Activated CD4-positive, alpha-beta T cell treated with anti-CD3 and anti-CD28 coated beads, Interleukin-2, amount 50 U/mL, for 16 hours (primary cell): ENCODE results near the gene ITGAX.
A peak's percentile ranks its signal among the peaks of the same experiment; 100 is the strongest.

Source experiments
- DNase-seq: peaks from one replicate; pipeline ENCODE4 v3.0.0-alpha.2; 2020

ITGAX gene

DNA sequence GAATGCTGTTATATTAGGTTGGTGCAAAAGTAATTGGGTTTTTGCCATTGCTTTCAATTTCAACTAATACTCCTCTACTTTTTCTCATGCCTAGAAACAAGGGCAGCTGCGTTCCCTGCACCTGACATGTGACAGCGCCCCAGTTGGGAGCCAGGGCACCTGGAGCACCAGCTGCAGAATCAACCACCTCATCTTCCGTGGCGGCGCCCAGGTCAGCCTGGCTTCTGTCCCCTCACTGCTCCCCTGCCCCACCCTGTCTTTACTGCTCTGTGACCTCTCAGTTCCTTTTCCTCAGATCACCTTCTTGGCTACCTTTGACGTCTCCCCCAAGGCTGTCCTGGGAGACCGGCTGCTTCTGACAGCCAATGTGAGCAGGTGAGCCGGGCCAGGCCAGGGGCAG, 21.7 kb downstream of the ITGAX start:
- no peak for DNase-seq

DNA sequence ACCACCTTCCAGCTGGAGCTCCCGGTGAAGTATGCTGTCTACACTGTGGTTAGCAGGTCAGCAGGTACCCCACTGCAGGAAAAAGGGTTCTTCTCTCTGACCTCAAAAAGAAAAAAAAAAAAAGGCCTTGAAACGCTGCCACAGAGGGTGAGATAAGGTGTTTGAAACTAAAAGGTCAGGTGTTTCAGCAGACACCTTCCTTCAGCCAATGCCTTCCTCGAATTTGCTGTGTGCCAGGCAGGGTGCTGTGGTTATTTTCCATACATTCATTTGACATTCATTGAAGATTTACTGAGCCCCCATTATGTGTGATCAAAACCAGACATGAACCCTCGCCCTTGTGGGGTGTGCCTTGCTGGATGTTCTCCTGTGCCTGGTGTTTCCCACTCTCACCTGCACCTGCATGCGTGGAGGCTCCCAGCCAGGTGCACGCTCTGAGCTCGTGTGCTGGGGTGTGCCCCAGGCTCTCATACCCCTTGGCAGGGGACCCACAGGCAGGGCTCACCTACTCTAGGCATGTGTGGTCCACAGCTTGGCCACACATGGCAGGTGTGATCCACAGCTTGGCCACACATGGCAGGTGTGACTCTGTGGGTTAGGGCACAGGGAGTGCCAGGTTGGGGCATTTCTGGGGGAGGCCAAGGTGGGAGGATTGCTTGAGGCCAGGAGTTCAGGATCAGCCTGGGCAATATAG, 22.4 kb downstream of the ITGAX start:
- DNase-seq = no peak

DNA sequence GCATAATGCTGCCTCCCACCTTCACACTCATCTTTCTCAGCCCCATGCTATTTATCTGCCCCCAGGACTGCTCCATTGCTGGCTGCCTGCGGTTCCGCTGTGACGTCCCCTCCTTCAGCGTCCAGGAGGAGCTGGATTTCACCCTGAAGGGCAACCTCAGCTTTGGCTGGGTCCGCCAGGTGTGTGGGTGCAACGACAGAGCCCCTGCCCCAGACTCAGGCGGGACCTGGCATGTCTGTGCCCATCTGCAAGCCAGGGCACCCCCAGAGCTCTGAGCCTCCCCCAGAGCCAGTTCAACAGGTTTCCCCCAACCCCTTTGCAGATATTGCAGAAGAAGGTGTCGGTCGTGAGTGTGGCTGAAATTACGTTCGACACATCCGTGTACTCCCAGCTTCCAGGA, 25.2 kb downstream of the ITGAX start:
- no peak for DNase-seq

- peak; percentile 64 for DNase-seq
Measured at GRCh38 chr16:31382485-31383161, 27.6 kb downstream of the ITGAX start.

DNA sequence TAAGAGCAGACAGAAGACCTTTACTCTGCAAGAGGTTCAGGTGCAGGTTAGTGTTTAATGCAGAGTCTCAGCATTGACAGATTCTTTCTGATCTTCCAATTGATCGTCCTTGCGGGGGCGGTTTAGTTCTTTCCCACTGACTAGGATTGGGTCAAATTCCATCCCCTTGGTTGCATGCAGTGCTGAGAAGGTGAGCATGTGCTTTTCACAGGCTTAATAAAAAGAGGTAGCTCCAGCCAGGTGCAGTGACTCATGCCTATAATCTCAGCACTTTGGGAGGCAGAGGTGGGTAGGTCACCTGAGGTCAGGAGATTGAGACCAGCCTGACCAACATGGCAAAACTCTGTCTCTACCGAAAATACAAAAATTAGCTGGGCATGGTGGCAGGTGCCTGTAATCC, 30.7 kb downstream of the ITGAX start:
- DNase-seq = no peak

DNA sequence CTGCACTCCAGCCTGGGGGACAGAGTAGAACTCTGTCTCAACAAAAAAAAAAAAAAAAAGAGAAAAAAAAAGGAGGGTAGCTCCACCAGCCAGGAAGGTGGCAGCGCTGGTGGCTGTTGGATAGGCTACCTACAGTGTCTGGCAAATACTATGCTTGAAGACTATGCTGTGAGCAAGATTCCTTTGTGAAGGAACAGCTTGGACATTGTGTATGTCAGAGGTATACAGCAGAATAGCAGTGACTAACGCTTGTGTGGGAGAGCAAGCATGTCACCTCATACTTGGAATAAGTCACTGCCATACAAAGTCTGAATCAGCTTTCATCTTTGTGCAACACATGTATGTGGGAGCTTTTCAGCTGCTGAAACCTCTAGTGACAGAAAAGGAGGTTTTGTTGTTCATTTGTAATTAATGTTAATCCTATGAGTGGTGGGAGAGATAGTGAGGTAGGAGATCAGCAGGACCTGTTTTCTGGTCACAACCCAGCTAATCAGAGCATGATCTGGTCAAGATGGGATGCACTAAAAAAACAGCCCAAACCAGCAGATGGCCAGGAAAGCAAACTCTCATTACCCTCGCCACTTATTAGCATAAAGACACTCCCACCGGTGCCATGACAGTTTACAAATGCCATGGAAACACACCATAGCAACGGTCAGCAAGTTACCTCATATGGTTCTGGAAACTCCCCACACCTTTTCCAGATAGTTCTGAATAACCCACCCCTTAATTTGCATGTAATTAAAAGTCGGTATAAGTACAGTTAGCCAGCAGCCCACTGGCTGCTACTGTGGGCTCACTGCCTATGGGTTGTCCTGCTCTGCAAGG, 31.4 kb downstream of the ITGAX start:
- DNase-seq = peak; percentile 39

DNA sequence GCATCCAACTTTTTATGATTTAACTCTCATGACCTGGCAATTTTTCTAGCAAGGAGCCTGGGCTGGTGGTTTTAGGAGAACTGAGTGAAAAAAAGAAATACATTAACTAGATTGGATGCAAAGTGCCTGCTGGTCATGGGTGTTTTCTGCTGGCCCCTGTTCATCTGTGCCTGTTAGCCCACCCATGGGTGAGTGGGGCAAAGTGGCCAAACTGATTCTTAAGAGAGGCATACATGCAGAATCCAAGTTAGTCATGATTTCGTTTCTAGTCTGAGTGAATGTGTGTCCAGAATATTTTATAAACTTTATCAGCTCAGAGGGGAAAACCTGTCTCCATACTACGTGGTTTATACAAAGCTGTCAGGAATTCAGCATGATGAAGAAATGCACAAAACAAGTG, 33.6 kb downstream of the ITGAX start:
- no peak for DNase-seq

DNA sequence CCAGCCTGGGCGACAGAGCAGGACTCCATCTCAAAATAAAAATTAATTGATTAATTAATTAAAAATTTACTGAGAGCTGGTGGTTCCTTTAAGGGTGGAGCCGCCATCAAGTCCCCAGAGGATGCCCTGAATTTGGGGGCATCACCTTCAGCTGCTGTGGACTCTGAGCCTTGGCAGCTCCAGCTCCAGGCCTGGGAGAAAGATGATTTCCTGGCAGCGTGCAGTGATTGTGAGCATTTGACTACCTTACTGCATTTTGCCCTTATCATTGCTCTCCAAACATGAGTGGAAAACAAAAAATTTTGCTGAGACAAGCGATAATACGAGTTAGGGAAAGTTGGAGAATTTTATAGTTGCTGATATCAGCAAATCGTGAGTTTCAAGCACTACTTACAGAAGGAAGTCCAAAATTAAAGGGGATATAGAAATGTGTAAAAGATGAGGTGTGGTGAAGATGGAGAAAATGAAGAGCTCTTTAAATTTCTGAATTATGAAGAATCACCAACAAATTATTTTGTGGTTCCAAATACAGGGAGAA, 35.6 kb downstream of the ITGAX start:
- no peak for DNase-seq

GRCh38 chr16:31393056-31393455, 38.1 kb downstream of the ITGAX start, which contains the start of gene ITGAD:
Gene ITGAD, plus strand, starts transcription at chr16:31393335. Its CDS starts 26 bp downstream, at chr16:31393361.
- no peak for DNase-seq

- DNase-seq = no peak
Measured at GRCh38 chr16:31395647-31396046, 40.7 kb downstream of the ITGAX start.

DNA sequence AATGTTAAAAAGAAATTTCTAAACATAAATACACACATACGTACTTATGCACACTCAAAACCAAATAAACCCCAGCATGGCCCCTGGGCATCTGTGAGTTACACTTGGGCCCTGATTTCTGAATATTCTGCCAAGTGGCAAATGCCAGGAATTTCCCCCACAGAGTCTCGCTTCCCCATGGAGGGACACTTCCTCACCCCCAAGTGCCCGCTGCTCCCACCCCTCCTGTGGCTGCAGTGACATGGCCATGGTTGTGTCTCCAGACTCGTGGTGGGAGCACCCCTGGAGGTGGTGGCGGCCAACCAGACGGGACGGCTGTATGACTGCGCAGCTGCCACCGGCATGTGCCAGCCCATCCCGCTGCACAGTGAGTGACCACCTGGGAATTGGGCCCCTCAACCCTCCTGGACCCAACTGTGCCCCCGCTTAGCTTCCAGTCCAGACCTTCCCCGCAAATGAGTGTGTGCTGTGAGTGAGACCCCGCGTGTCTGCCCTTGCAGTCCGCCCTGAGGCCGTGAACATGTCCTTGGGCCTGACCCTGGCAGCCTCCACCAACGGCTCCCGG, 42.2 kb downstream of the ITGAX start:
- no peak for DNase-seq

DNA sequence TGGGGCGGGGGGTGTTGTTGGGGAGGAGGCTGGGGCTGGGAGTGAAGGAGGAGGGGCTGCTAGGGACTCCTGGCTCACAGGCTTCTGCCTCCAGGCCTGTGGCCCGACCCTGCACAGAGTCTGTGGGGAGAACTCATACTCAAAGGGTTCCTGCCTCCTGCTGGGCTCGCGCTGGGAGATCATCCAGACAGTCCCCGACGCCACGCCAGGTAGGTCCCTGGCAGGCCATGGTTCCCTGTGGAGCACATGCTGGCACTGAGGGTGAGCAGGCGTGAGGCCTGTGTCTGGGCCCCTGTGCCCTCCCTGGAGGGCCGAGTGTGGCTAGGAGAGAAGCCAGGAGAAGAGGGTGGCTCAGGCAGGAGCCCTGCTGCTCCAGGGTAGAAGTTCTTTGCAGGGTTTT, 42.7 kb downstream of the ITGAX start:
- DNase-seq = no peak

DNA sequence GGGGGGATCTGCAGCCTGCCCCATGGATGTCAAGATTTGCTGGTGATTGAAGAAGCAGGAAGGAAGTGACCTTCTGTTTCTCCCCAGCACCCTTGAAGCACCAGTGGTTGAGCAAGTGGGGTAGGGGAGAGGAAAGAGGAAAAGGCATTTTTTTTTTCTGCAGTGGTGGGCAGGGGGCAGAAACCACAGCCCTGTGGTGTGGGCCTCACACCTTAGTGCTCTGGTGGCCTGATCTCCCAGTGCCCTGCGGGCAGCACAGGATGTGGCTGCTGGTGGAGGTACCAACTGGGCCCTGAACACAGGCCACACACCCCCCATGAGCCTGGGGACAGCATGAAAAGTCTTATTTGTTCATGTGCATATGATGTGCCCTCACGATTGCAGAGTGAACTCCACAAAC, 45.2 kb downstream of the ITGAX start:
- peak; percentile 27 for DNase-seq

DNA sequence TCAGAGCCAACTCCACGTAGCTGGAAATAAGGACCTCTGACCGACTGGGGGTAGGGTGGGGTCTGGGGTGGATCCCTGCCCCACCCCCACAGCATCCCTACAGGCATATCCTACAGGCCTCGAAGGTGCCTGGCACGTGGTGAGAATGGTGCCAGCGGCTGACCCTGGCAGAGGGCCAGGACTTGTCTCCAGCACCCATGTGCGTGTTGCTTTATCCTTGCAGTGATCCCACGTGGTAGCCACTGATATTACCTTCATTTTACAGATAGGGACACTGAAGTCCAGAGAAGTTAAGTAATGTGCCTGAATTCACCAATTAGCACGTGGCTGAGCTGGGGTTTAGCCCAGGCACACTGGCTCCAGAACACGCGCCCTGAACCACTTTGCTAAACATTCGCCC, 46.5 kb downstream of the ITGAX start:
- no peak for DNase-seq

GRCh38 chr16:31402687-31403086, 47.7 kb downstream of the ITGAX start:
- no peak for DNase-seq

DNA sequence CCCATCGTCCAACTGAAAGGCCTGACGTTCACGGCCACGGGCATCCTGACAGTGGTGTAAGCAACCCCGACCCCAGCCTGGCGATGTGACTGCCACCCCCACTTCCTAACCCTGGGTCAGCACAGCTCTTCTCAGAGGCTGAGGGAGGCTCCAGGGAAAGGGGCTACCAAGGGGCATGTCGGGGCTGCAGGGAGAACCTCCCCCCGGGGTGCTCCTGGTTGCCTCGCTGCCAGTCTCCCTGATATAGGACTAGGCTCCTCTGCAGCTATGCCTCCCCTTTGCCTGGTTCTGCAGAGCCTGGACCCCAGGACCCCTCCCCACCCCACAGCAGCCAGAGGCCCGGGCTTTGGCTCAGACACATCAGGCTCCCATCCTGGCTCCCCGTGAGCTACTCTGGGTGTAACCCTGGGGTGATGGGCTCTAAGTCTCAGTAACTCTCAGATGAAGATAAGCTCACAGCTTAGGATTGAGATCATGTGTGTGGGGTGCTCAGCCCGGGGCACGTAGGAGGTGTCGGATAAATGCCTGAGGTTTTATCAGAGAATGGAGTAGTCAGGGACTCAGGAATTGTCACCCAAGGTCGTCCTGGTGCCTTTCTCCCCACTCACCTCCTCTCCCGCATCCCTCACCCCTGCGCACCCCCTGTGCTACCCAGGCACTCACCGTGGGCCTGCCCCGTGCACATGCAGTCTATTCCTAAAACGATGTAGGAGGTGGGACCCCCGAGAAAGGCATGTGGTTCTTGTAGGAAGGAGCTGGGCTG, 48.8 kb downstream of the ITGAX start:
- no peak for DNase-seq

DNA sequence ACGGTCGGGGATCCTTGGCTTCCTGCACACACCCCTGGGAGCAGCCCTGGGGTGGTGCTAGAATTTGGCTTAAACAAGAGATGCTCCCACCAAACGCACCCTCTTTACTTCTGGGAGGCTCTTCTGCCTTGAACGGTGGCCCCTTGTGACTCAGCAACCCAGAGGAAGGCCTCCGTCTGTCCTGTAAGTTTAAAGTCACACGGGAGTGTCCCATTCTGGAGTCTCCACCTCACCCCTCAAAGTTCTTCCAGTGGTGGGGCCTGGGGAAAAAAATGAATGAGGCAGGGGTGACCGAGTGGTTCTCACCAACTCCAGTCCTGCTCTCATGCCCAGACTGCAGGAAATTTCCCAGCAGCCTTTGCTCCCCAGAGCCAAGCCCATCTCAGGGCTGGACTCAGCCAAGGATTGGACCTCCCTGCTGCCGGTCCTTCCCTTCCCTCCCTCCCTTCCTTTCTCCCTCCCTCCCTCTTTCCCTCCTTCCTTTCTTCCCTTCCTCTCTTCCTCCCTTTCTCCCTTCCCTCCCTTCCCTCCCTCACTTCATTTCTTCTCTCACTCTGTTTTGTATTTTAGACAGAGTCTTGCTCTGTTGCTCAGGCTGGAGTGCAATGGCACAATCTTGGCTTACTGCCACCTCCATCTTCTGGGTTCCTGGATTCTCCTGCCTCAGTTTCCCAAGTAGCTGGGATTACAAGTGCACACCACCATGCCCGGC, 49.5 kb downstream of the ITGAX start:
- DNase-seq = no peak

DNA sequence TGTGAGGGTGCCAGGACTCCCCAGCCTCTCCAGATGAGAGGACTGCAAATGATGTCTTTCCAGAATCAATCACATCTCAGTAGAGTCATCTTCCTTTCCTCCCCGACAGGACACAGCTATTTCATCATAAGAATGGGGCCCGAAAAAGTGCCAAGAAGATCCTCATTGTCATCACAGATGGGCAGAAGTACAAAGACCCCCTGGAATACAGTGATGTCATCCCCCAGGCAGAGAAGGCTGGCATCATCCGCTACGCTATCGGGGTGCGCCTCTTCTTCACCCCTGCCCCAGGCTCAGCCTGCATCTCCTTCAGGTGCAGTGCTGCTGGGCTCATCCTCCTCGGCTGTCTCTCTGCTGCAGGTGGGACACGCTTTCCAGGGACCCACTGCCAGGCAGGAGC, 52.4 kb downstream of the ITGAX start:
- DNase-seq = no peak

GRCh38 chr16:31409433-31409832, 54.5 kb downstream of the ITGAX start:
- DNase-seq = no peak

- DNase-seq = no peak
Measured at GRCh38 chr16:31410082-31410481, 55.1 kb downstream of the ITGAX start.

DNA sequence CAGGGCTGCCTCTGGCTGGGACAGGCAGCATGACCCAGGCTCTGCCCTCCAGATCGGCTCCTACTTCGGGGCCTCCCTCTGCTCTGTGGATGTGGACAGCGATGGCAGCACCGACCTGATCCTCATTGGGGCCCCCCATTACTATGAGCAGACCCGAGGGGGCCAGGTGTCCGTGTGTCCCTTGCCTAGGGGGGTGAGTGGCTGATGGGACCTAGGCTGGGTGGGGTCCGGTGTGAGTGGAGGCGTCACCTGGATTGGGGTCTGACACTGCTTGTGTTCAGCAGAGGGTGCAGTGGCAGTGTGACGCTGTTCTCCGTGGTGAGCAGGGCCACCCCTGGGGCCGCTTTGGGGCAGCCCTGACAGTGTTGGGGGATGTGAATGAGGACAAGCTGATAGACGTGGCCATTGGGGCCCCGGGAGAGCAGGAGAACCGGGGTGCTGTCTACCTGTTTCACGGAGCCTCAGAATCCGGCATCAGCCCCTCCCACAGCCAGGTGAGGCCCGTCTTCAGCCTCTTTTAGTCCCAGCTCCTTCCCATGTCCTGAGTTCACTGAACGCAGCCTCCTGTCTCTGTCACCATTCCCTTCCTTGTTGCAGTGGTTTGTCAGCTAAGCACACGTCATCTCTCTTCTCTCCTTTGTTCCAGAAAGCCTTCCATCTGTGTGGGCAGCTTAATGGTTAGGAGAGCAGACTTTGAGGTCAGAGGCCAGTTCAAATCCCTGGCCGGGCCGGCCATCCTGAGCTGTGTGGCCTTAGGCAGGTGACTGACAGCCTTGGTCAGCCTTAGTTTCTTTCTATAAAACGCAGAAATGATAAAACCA, 56.3 kb downstream of the ITGAX start:
- no peak for DNase-seq
